ENCODE measurements around the gene HMCN1.
"Not testable (repeated sequence)": the region's sequence is repeated elsewhere in the genome, so short reads cannot be mapped to it uniquely, and the experiment has no call there.

Gene HMCN1

DNA sequence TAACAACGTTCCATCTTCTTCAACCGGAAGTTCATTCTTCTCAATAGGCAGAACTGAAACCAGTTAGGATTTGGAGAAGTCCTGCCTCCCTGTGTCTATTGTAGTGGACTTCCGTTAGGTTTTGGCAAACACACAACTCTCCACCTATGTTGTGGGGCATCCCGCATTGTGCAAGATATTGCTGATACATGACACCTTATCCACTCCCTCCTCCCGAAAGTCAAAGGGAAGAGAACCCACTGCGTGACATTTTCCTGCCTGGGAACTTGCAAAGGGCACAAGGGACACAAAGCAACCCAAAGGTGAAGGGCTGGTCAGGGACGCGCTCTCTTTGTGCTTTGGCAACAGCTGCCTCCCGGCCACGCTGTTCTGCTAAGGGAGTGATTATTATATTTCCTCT lies 476.1 kb downstream of the HMCN1 start:
- no peak for DNase-seq

GRCh38 chr1:186211583-186211982 lies 477.4 kb downstream of the HMCN1 start:
- not testable (repeated sequence) for DNase-seq

DNA sequence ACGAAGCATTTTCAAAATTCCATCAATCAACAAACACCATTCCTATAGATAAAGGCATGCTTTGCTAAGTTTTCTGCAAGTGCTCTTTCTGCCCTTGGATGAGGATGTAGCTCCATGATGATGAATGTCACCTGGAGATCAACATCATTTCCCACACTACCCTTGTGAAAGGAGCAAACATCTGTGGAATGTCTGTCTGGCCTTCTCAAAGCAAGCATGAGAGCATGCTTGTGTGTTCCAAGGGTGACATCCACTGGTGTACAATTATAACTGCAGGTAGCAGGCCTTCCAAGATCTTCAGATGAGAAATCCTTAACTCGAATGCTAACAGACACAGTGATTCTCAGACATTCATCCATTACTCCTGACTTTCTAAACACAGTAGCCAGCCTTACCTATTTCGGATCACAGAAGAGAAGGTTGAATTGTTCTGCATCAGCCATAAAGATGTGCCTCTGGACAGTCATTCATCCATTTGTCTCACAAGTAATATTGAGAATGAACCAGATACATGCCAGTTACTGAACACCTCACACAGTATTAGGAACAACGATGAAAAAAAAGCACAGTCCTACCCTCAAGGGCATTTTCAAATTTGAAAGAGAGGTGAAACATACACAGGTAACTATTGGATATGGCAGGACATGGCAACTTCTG lies 478.5 kb downstream of the HMCN1 start:
- peak; percentile 60 for DNase-seq

GRCh38 chr1:186213225-186213607 lies 479.0 kb downstream of the HMCN1 start:
- DNase-seq = no peak

DNA sequence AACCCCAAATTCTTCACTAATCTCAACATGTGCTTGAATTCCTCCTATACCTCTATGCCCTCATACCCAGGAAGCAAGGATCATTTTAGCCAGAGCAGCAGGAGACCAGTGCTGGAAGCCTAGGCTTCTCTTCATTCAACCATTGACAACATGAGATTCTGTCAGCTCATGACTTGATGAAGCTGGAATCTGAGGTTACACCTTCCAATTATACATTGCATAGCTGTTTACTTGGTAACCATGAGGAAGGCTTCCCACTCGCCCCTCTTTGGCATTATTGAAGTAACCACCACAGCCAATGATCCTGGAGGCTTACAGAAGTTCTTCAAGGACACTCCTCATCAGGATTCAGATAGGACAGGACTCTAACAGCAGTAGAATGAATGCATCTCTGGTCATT lies 480.6 kb downstream of the HMCN1 start:
- no peak for DNase-seq

- no peak for DNase-seq
Measured at GRCh38 chr1:186215636-186216035, 481.4 kb downstream of the HMCN1 start.

DNA sequence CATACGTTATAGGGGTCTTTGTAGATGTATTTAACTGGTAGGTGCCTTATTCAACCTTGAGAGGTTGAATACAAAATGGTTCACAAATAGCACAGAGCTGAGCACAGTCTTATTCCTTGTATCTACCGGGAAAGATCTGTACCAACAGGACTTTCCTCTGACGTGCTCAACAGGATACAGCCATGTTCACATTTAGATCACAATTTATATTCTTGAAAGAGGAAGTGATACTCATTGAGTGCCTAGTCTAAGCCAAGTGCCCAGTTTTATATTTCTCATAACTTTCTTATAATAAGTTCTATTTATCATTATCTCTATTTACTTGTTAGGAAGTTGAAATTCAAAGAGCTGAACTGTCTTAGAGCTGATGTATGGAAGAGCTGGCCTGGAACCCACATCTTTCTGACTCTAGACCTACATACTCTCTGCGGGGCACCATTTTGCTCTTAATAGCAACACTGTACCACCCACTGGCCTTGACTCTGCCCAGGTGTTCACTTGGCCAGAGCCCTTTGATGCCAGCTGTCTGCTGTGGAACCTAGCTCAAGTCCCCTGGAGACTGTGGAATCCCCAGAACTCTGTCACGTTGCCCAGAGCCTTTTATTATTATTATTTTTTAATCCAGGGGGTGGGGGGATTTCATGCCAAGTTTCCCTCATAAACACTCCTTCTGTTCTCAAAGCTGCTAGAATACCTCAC lies 484.6 kb downstream of the HMCN1 start:
- DNase-seq = no peak

- DNase-seq = no peak
Measured at GRCh38 chr1:186220067-186220466, 485.9 kb downstream of the HMCN1 start.

GRCh38 chr1:186220911-186221310 lies 486.7 kb downstream of the HMCN1 start:
- DNase-seq = no peak

DNA sequence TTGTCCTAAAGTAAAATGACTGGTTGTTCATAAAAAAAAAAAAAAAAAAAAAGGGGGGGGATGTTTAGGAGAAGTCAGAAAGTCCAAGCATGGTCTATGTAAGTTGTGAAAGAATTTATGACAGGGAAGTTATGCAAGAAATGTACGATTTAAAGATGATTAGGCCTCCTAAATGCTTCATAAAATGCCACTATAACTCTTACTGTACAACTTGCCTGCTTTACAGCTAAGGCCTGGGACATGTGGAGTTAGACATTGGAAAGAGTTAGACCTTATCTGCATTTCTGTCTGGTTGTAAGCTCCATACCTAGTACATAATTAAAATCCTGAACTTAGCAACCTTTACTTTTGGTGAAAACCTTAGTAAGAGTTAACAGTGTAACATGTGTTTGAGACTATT lies 490.9 kb downstream of the HMCN1 start:
- no peak for DNase-seq

DNA sequence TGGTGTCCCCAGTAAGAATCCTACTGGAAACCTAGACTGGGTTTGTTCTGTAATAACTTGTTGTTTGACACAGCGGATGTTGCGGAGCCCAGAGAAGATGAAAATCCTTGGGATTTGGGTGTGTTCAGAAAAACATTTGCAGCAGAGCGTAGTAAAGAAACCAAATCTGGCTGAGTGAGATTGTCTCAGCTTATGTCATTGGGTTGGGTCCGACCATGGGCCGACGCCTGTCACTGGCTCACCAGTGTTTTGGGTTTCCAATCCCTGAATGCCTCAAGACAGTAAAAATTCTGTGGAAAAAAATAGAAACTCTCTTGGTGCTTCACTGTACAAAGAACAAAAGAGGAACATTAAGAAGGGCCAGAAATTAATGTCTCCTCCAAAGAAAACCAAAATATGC lies 494.6 kb downstream of the HMCN1 start:
- no peak for DNase-seq

- no peak for DNase-seq
Measured at GRCh38 chr1:186231861-186232436, 497.8 kb downstream of the HMCN1 start.

DNA sequence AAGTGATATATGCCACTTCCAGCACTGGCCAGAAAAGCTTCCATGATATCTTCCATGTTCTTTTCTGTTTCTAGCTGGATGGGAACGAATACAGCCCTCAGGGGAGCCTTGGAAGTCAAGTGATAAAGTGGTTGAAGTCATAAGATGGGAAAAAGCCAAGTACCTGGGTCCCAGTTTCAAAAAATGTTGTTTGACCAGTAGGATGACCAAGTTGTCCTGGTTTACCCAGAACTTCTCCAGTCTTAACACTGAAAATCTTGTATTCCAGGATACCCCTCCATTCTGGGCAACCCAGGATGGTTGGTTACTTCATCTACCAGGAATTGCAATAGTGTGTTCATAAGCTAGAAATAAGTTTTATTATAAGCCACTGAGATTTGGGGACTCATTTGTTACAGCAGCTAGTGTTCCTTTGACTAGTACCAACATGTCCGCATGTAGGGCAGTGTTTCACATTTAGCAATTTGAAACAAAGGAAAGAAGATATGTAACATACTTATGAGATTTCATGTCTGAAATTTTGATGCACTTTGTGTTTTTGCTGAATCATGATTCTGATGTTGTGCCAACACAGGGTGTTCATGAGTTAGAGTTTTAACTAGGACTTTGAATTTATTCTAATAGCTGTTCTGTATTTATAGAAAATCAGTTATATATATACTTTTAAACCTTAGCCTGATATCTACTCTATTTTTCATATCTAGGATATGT lies 500.9 kb downstream of the HMCN1 start:
- DNase-seq = no peak

DNA sequence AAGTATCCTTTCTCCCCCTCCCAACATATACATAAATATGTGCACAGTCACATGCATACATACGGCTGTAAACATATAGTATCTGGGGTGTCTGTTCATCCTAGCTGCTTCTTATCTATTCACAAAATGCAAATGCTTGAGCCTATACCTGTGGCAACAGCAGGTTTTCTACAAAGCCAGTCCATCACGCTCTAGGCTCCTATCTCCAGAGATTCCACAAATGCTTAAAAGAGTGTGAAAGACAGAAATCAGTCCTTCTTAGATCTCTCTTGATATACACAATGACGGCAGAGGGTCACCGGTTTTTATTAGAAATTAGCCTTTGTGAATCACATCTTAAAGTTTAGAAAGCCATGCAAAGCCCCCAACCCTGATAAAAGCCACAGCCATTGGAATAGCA lies 501.5 kb downstream of the HMCN1 start:
- no peak for DNase-seq

DNA sequence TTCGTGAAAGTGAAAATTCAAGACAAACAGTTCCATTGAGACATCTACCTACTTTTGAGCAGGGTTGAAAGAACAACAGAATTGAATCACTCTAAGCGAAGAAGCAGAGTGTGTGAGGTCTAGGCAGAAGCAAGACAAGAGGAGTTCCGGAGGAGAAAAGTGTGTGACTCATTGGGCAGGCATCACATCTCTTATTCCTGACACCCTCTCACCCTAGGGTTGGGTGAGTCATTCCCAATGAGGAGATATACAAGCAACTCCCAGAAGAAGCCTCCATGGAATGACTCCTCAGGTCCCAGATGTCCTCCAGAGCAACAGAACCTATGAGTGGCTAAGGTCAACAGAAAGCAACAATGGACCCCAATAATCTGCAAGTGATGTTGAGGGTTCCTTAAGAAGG lies 502.7 kb downstream of the HMCN1 start:
- DNase-seq = no peak

- DNase-seq = no peak
Measured at GRCh38 chr1:186239171-186239570, 505.0 kb downstream of the HMCN1 start.

DNA sequence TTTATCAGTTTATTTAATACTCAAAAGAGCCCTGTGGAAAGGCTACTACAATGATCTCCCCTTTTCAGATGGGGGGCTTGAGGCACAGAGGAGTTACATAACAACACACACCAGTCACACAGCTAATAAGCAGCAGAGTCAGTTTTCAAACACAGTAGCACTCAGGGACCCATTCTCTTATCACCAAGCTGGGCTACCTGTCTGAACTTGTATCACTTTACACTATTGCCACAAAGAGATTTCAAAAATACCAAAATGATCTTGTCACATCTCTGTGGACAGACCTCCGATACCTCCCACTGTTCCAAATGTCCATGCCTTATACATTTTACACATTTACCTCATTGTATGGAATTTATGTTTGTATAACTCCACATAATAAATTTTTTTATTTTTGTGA lies 506.2 kb downstream of the HMCN1 start:
- no peak for DNase-seq

Data from right hindlimb (tissue), 1 donor.